H7 (cell line): Measurements from ENCODE around the gene EPHB1. TPM values are rescaled to one million over a fixed set of nuclear protein-coding genes. Genes with fewer than 3 reads are reported as not detected.

Experiments used
- DNase-seq: peaks from one replicate; pipeline ENCODE4 v3.0.0; 2012
- H3K27me3 ChIP-seq: 2 replicates; pipeline ENCODE4 v1.6.0; 2011; ENCODE audit warnings: mild to moderate bottlenecking, low read length; ENCODE audit not compliant: control insufficient read depth, insufficient read depth
- H3K36me3 ChIP-seq: replicated peaks from 2 replicates; pipeline ENCODE4 v1.5.1; 2011; ENCODE audit warnings: low read length; ENCODE audit not compliant: control insufficient read depth, insufficient read depth
- H3K4me3 ChIP-seq: 2 replicates; pipeline ENCODE4 v1.5.1; 2011; ENCODE audit warnings: low read depth, mild to moderate bottlenecking, control low read depth, low read length, moderate library complexity; ENCODE audit not compliant: insufficient read depth
- total RNA-seq: library from RNA; depleted of rRNA; stranded (reverse); fragments of >200 nt; shearing (Covaris generic); gene quantifications from 2 replicates; pipeline ENCODE4 v1.2.3, GENCODE V29; 2014

Gene EPHB1
- total RNA-seq, 1 experiment from 2014 or later = 3.3 TPM

DNA sequence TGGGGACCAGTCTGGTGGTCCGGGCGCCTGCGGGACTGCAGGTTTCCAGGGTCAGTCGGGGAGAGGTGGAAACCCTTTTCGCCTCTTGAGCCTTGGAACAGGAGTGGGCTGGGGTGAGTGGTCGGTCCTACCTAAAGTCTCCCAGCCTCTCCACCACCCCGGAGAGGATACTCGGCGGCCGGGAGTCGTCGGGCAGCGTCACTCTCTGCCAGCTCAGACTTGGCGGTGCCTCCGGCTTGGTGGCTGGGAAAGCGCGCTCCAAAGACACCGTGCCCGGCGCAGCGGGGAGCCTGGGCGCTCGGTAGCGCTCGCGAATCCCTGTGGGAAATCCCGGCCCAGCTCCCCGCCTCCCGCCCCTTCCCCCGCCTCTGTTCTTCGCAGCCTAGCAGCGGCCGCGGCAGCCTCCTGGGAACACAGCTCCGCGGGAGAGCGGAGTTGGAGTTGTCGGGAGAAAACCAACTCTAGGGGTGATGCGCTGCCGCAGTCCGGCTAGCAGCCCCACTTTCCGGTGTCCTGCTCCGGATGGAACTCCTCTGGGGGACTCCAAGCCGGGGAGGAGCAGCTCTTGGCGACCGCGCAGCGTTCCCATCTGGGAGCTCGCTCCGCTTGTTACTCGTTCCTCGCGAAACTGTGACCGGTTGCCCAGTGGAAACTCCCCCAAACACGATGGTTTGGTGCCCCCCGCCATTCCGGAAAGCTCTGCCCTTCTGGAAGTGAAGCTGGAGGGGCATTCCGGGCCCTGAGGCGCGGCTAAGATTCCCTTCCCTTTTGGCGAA, 1.4 kb downstream of the EPHB1 start:
- peak; percentile 72 for DNase-seq
- H3K36me3 ChIP-seq = no peaks in the 10 kb centered on the region
- H3K4me3 ChIP-seq = peak overlapping the region; percentile 68
- peaks cover 40% of the 10 kb centered on the region for H3K27me3 ChIP-seq

GRCh38 chr3:134797057-134797740, 2.1 kb downstream of the EPHB1 start:
- Histone ChIP-seq H3K36me3 (no peaks in the 10 kb centered on the region), H3K4me3 (peak overlapping the region; percentile 68), H3K27me3 (peaks cover 40% of the 10 kb centered on the region)
- DNase-seq = peak; percentile 56

- Histone ChIP-seq H3K36me3 (no peaks in the 10 kb centered on the region), H3K4me3 (no peak overlapping the region), H3K27me3 (peaks cover 40% of the 10 kb centered on the region)
- DNase-seq = peak; percentile 39
These were observed 2.8 kb downstream of the EPHB1 start for GRCh38 chr3:134797741-134798451.

DNA sequence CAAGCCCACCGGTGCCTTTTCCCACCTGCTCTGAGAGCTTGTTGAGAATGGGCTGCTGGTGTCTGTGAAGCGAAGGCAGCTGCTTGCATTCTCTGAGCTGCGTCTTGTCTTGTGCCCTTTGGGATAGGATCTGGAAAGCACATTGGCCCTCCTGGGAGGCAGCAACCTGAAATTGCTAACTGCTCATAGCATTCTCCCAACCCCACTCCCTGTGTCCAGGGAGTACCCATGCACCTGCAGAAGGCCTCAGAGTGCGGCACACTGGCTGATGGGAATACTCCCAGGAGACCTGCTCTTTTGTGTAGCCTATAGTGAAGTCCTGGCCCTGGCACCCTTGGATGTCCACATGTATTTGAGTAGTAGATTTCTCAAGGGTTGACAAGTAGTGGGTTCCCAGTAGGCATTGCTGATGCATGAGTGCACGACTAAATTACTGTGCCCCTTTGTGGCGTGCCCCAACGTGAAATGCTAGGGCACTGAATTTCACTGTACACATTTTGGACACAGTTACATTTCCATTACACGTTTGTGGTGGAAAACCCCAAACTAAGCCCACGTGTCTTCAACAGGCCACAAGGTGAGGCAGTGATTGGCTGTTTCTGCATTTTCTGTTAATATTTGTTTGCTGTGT, 3.7 kb downstream of the EPHB1 start:
- no peak for DNase-seq
- Histone ChIP-seq H3K27me3 (peaks cover 39% of the 10 kb centered on the region), H3K4me3 (no peak overlapping the region), H3K36me3 (no peaks in the 10 kb centered on the region)

DNA sequence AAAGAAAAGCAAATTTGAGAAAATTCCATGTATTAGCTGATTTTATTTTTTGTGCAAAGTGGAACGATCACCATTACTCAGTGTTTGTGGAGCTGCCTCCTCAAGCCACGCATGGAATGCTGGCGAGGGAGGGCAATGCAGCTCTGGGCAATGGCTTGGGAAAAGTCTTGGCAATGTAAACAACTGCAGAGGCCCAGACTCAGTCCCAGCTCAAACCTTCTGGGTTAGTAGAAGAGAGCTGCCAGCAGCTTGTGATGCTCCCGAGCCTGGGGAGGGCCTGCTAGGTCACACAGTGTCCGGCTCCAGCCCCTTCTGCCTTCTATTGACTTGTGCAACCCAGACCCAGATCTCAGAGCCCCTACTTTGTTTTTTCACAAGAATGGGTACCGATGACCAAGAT, 4.3 kb downstream of the EPHB1 start:
- Histone ChIP-seq H3K27me3 (peaks cover 37% of the 10 kb centered on the region), H3K36me3 (no peaks in the 10 kb centered on the region), H3K4me3 (no peak overlapping the region)
- no peak for DNase-seq

- peaks cover 25% of the 10 kb centered on the region for H3K27me3 ChIP-seq
- no peaks in the 10 kb centered on the region for H3K36me3 ChIP-seq
- no peak for DNase-seq
- H3K4me3 ChIP-seq = no peak overlapping the region
These were observed 6.3 kb downstream of the EPHB1 start for GRCh38 chr3:134801204-134801958.

- Histone ChIP-seq H3K4me3 (no peak overlapping the region), H3K27me3 (peaks cover 14% of the 10 kb centered on the region), H3K36me3 (no peaks in the 10 kb centered on the region)
- no peak for DNase-seq
These were observed 7.5 kb downstream of the EPHB1 start for GRCh38 chr3:134802428-134803050.

- DNase-seq = no peak
- H3K27me3 ChIP-seq = peaks cover 8% of the 10 kb centered on the region
- H3K4me3 ChIP-seq = no peak overlapping the region
- no peaks in the 10 kb centered on the region for H3K36me3 ChIP-seq
These were observed 8.0 kb downstream of the EPHB1 start for GRCh38 chr3:134803051-134803505.

GRCh38 chr3:134803652-134804051, 8.6 kb downstream of the EPHB1 start:
- DNase-seq = no peak
- Histone ChIP-seq H3K36me3 (no peaks in the 10 kb centered on the region), H3K27me3 (peaks cover 3% of the 10 kb centered on the region), H3K4me3 (no peak overlapping the region)

DNA sequence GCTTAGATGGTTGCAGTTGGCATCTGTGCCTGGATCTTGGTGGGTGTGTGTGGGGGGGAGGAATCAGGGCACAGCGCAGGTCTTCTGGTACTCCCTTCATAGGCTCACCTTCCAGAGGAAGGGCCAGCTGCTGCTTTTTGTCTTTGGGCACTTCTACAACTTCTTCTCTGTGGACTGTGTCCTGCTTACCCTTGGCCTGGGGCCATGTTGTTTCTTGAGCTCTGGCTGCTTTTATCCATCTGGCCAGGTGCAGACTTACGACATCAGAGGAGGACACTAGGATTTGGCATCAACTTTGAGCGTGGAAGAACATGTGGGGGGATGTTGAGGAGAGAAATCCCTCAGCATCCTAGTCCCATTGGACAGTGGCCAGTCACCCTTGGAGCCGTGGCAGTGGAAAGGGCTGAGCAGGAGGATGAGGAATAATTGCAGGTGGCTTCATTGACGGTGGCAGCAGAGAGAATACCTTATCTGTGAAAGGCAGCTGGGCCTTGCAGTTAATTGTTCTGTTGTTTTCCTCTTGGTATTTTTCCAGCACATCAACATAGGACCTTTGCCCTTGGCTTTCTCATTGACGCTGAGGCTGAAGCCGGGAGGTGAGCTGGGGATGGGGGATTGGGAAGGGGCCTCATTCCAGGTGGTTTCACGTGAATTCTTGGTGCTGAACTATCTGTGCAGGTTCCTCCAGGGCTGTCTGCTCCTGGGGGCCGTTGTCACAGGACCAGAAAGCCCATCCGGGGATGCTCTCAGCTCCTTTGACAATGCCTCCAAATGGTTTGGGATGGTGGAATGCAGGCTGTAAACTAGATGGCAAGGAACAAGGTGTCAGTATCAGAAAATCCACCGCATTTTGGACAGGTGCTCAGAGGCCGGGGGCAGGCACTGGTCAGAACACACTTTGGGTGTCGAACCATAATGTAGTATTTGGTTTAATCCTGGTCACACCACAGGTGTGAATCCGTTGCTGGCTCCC, 9.7 kb downstream of the EPHB1 start:
- no peaks in the 10 kb centered on the region for H3K27me3 ChIP-seq
- no peak overlapping the region for H3K4me3 ChIP-seq
- DNase-seq = no peak

GRCh38 chr3:134807189-134807588, 12.1 kb downstream of the EPHB1 start:
- no peak overlapping the region for H3K4me3 ChIP-seq
- DNase-seq = no peak
- H3K27me3 ChIP-seq = no peaks in the 10 kb centered on the region
- H3K36me3 ChIP-seq = no peaks in the 10 kb centered on the region

More for the DNA sequence above, 9.7 kb downstream of the EPHB1 start:
- H3K36me3 ChIP-seq = no peaks in the 10 kb centered on the region

DNA sequence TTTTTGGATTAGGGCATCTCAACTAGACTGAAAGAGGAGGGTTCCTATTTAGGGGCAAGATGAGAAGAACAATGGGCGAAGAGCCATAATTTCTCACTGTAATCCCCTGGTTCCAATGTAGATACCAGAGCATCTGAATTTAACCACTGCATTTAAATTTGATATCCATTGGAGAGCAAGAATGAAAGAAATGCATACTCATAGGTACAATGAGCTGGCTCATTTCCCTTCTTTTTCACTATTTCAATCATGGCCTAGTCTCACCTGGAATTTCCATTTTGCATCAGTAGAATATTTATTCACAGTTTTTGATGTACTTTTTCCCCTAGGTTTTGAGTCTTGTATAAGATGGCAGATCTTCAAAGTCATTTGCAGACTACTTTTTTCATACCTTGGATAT, 13.8 kb downstream of the EPHB1 start:
- Histone ChIP-seq H3K27me3 (no peaks in the 10 kb centered on the region), H3K4me3 (no peak overlapping the region), H3K36me3 (no peaks in the 10 kb centered on the region)
- no peak for DNase-seq
